Endothelial cell of umbilical vein (primary cell): ENCODE data around the gene VEGFA. TPM values are rescaled to one million over a fixed set of nuclear protein-coding genes. Genes with fewer than 3 reads are reported as not detected.

Experiments used
- BruUV-seq: library from RNA; stranded (reverse); fragments of 400-500 nt; replicated peaks from 2 replicates; lab custom pipeline; 2021; lab: Mats Ljungman, UMichigan
- CTCF ChIA-PET: fragments of 300-600, 350-600 bp; sonication (Branson Sonifier 250); formaldehyde crosslinking; loops from one replicate; lab custom pipeline; 2021; ENCODE audit warnings: antibody characterized with exemption, inconsistent platforms; lab: Charles Lee
- POLR2A ChIA-PET: fragments of 300-600, 350-600 bp; sonication (Branson Sonifier 250); formaldehyde crosslinking; loops from one replicate; lab custom pipeline; 2021; ENCODE audit warnings: antibody characterized with exemption, inconsistent platforms; lab: Charles Lee
- DNase-seq: peaks from one replicate; pipeline ENCODE4 v3.0.0-alpha.2; 2011; ENCODE audit warnings: low read depth, low spot score
- FAIRE-seq: peaks from 2 replicates; lab custom pipeline; 2011; peaks lifted over from hg19 to GRCh38; lab: Jason Lieb, UNC
- H2AFZ ChIP-seq: 2 replicates; pipeline ENCODE4 v1.6.0; 2012; ENCODE audit warnings: low read depth, low read length, control low read depth, inconsistent platforms
- H3K27ac ChIP-seq: 2 replicates; pipeline ENCODE4 v1.5.1; 2011; ENCODE audit warnings: low read depth, mild to moderate bottlenecking, control low read depth, low read length, moderate library complexity; ENCODE audit not compliant: insufficient read depth
- H3K27me3 ChIP-seq, 2 experiments: 2 replicates each; pipeline versions ENCODE4 v1.6.0 to v1.6.1; 2011; ENCODE audit warnings: low read length in 2 of 2, mixed read lengths in 1 of 2; ENCODE audit not compliant: control insufficient read depth in 2 of 2, insufficient read depth in 2 of 2
- H3K36me3 ChIP-seq, 2 experiments: 2 replicates in 1 of 2; 3 replicates in 1 of 2; pipeline ENCODE4 v1.5.1; 2011; ENCODE audit warnings: low read length in 2 of 2, mild to moderate bottlenecking in 1 of 2, moderate library complexity in 1 of 2; ENCODE audit not compliant: control insufficient read depth in 2 of 2, insufficient read depth in 2 of 2; ENCODE audit errors: extremely low read depth in 1 of 2
- H3K4me1 ChIP-seq: 3 replicates; pipeline ENCODE4 v1.5.1; 2011; ENCODE audit warnings: mild to moderate bottlenecking, low read length; ENCODE audit not compliant: control insufficient read depth, insufficient read depth; ENCODE audit errors: extremely low read depth
- H3K4me2 ChIP-seq: 2 replicates; pipeline ENCODE4 v1.6.1; 2011; ENCODE audit warnings: low read length, control low read depth, mixed read lengths; ENCODE audit not compliant: insufficient read depth
- H3K4me3 ChIP-seq, 3 experiments: fragments of 200-600 bp in 1 of 3; sonication (generic), shearing (Covaris generic) in 1 of 3; replicated peaks in 1 of 3; 2 replicates each; pipeline ENCODE4 v1.5.1; 2011 to 2016; ENCODE audit warnings: control low read depth in 3 of 3, low read length in 3 of 3, mild to moderate bottlenecking in 2 of 3, inconsistent platforms in 1 of 3, low read depth in 1 of 3, moderate library complexity in 1 of 3; ENCODE audit not compliant: insufficient read depth in 1 of 3
- H3K79me2 ChIP-seq: 2 replicates; pipeline ENCODE4 v1.6.0; 2012; ENCODE audit warnings: low read length, inconsistent platforms; ENCODE audit not compliant: control insufficient read depth, insufficient read depth
- H3K9ac ChIP-seq: replicated peaks from 2 replicates; pipeline ENCODE3; 2011; ENCODE audit warnings: low read length, control low read depth; ENCODE audit not compliant: insufficient read depth; ENCODE audit errors: extremely low read depth
- H3K9me1 ChIP-seq: replicated peaks from 3 replicates; pipeline ENCODE4 v1.6.0; 2011; ENCODE audit warnings: mild to moderate bottlenecking, low read length; ENCODE audit not compliant: control insufficient read depth, insufficient read depth; ENCODE audit errors: extremely low read depth
- H3K9me3 ChIP-seq: replicated peaks from 2 replicates; pipeline ENCODE4 v1.5.1; 2012; ENCODE audit warnings: low read length, inconsistent platforms; ENCODE audit not compliant: control insufficient read depth, insufficient read depth
- H4K20me1 ChIP-seq: replicated peaks from 2 replicates; pipeline ENCODE3; 2011; ENCODE audit warnings: mild to moderate bottlenecking, low read length; ENCODE audit not compliant: control insufficient read depth, insufficient read depth; ENCODE audit errors: extremely low read depth
- FOS ChIP-seq: IDR thresholded peaks from 2 replicates; pipeline ENCODE4 v1.6.1; 2011; ENCODE audit warnings: mild to moderate bottlenecking, low read length, moderate library complexity, borderline replicate concordance; ENCODE audit not compliant: insufficient read depth
- MYC ChIP-seq: IDR thresholded peaks from one replicate; pipeline ENCODE4 v1.6.1; 2011; ENCODE audit warnings: mild to moderate bottlenecking, low read depth, low read length
- POLR2A ChIP-seq: IDR thresholded peaks from 2 replicates; pipeline ENCODE4 v1.6.1; 2012; ENCODE audit warnings: low read depth, mild to moderate bottlenecking, control low read depth, low read length
- dilution Hi-C: fragments of 300-500 bp; cut with MboI; formaldehyde crosslinking; loops from one replicate; pipeline ENCODE4 v1.15.0; 2019; ENCODE audit warnings: low sequenced_read_pairs; ENCODE audit not compliant: extremely low pct_ligation_motif_present
- intact Hi-C: fragments of 100-400 bp; cut with micrococcal nuclease; formaldehyde crosslinking; loops from one replicate; pipeline ENCODE4 v1.10.0; 2022
- polyA plus RNA-seq, 4 experiments: library from polyadenylated mRNA; depleted of rRNA in 3 of 4; stranded (reverse) in 3 of 4; unstranded in 1 of 4; fragments of >200 nt; gene quantifications; 2 replicates each; pipeline versions ENCODE4 v1.2.1 to v1.2.3, GENCODE V29; 2011 to 2012; ENCODE audit warnings: missing spikeins in 1 of 4
- total RNA-seq: library from RNA; stranded (reverse); gene quantifications from 2 replicates; pipeline ENCODE4 v1.2.3, GENCODE V29; 2021
- TF ChIP-seq, protein P1 (sequence below), 2 donors: IDR thresholded peaks; 1 replicate in 1 of 2; 2 replicates in 1 of 2; pipeline ENCODE4 v1.5.1; 2011; ENCODE audit warnings: low read length in 2 of 2, mild to moderate bottlenecking in 2 of 2, moderate library complexity in 2 of 2, control low read depth in 1 of 2, inconsistent platforms in 1 of 2, low read depth in 1 of 2; ENCODE audit not compliant: insufficient read depth in 1 of 2; ENCODE audit errors: extremely low read depth in 1 of 2
- TF ChIP-seq, protein P2 (sequence below): IDR thresholded peaks from 2 replicates; pipeline ENCODE4 v1.6.1; 2011; ENCODE audit not compliant: insufficient read depth, insufficient read length

VEGFA gene
- total and polyA plus RNA-seq, 2 donors (not counting 3 experiments of a cell fraction or from before 2014, with no cell fraction given): 18.1 to 19.9 TPM

DNA sequence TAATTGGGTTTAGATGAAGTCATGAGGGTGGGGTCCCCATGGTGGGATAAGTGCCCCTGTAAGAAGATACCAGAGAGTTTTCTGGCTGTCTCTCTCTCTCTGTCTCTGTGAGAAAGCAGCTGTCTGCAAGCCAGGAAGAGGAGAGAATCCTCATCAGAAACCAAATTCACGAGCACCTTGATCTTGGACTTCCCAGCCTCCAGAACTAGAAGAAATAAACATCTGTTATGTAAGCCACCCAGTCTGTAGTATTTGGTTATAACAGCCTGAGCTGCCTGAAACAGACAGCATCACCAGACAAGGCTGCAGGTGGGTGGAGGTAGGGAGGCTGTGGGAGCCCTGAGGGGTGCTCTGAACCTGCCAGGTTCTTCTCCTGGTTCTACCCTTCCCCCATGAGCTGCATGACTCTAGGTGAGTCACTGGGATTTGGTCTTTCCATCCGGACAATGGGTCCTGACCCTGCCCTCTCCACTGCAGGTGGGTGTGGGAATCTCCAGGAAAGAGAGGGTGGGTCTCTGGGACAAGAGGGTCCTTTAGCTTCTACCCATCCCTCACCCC, 34.3 kb upstream of the VEGFA start:
- ChIA-PET CTCF (interaction anchor here (0.5 kb wide), 1 partner anchor 26 kb away, joined by 3 read pairs; no protein-coding TSS in a partner anchor), POLR2A (no interaction called here)
- intact Hi-C loops (no loop called here), dilution Hi-C loops (no loop called here)
- no peaks in the 10 kb centered on the region for H3K9me1 ChIP-seq
- no peaks in the 10 kb centered on the region for H3K27me3 ChIP-seq
- no peak overlapping the region for H3K4me2 ChIP-seq
- no peak overlapping the region for H3K4me3 ChIP-seq
- no peaks in the 10 kb centered on the region for H4K20me1 ChIP-seq
- H3K27ac ChIP-seq: no peak overlapping the region
- TF ChIP-seq POLR2A: no peak
- no peak for TF ChIP-seq MYC
- no peak for TF ChIP-seq FOS
- TF ChIP-seq, protein P1, sequence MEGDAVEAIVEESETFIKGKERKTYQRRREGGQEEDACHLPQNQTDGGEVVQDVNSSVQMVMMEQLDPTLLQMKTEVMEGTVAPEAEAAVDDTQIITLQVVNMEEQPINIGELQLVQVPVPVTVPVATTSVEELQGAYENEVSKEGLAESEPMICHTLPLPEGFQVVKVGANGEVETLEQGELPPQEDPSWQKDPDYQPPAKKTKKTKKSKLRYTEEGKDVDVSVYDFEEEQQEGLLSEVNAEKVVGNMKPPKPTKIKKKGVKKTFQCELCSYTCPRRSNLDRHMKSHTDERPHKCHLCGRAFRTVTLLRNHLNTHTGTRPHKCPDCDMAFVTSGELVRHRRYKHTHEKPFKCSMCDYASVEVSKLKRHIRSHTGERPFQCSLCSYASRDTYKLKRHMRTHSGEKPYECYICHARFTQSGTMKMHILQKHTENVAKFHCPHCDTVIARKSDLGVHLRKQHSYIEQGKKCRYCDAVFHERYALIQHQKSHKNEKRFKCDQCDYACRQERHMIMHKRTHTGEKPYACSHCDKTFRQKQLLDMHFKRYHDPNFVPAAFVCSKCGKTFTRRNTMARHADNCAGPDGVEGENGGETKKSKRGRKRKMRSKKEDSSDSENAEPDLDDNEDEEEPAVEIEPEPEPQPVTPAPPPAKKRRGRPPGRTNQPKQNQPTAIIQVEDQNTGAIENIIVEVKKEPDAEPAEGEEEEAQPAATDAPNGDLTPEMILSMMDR (IDR thresholded peaks at IDR 0.05; ENCODE audit: extremely low read depth in 1 of 2, insufficient read depth in 1 of 2, low read depth in 1 of 2, low read length in 2 of 2): no peak
- TF ChIP-seq, protein P2, sequence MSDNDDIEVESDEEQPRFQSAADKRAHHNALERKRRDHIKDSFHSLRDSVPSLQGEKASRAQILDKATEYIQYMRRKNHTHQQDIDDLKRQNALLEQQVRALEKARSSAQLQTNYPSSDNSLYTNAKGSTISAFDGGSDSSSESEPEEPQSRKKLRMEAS: no peak
- H3K36me3 ChIP-seq: no peaks in the 10 kb centered on the region
- H2AFZ ChIP-seq: no peak overlapping the region
- DNase-seq (no peak), FAIRE-seq (no peak)
- BruUV-seq: no TSS peak
- no peaks in the 10 kb centered on the region for H3K9me3 ChIP-seq
- H3K9ac ChIP-seq: no peak overlapping the region
- H3K79me2 ChIP-seq: no peaks in the 10 kb centered on the region
- peaks cover 2% of the 10 kb centered on the region for H3K4me1 ChIP-seq
